KOPT-K1 (cell line): ENCODE data around the gene DIP2C.
"Not testable (repeated sequence)": the region's sequence is repeated elsewhere in the genome, so short reads cannot be mapped to it uniquely, and the experiment has no call there.

Experiments used
- H3K27ac ChIP-seq: fragments of 200-600 bp; sonication (generic); 2 replicates; pipeline ENCODE4 v1.5.1; 2016; ENCODE audit warnings: antibody characterized with exemption, mild to moderate bottlenecking, low read depth, low read length; ENCODE audit not compliant: poor library complexity, severe bottlenecking
- H3K36me3 ChIP-seq: fragments of 200-600 bp; sonication (generic); 2 replicates; pipeline ENCODE4 v1.5.1; 2017; ENCODE audit warnings: antibody characterized with exemption, mild to moderate bottlenecking, low read length, moderate library complexity; ENCODE audit not compliant: insufficient read depth
- H3K9me3 ChIP-seq: fragments of 200-600 bp; sonication (generic); 2 replicates; pipeline ENCODE4 v1.5.1; 2017; ENCODE audit warnings: antibody characterized with exemption, low read length, mild to moderate bottlenecking; ENCODE audit not compliant: insufficient read depth, poor library complexity, severe bottlenecking

DIP2C gene

GRCh38 chr10:470339-471003 lies 219.0 kb downstream of the DIP2C start:
- Histone ChIP-seq H3K36me3 (no peaks in the 10 kb centered on the region), H3K9me3 (no peaks in the 10 kb centered on the region), H3K27ac (no peak overlapping the region)

- no peak overlapping the region for H3K27ac ChIP-seq
- no peaks in the 10 kb centered on the region for H3K9me3 ChIP-seq
- H3K36me3 ChIP-seq, result no peaks in the 10 kb centered on the region
Measured at GRCh38 chr10:469947-470338, 219.5 kb downstream of the DIP2C start.

GRCh38 chr10:459743-460142 lies 229.7 kb downstream of the DIP2C start:
- Histone ChIP-seq H3K9me3 (peaks cover 10% of the 10 kb centered on the region), H3K36me3 (no peaks in the 10 kb centered on the region), H3K27ac (no peak overlapping the region)

GRCh38 chr10:458421-458851 lies 231.0 kb downstream of the DIP2C start:
- peaks cover 15% of the 10 kb centered on the region for H3K9me3 ChIP-seq
- H3K27ac ChIP-seq, result no peak overlapping the region
- H3K36me3 ChIP-seq, result no peaks in the 10 kb centered on the region

- Histone ChIP-seq H3K36me3 (no peaks in the 10 kb centered on the region), H3K9me3 (peaks cover 15% of the 10 kb centered on the region), H3K27ac (no peak overlapping the region)
Measured at GRCh38 chr10:456486-456885, 233.0 kb downstream of the DIP2C start.

GRCh38 chr10:454860-455259 lies 234.6 kb downstream of the DIP2C start:
- no peak overlapping the region for H3K27ac ChIP-seq
- no peaks in the 10 kb centered on the region for H3K36me3 ChIP-seq
- H3K9me3 ChIP-seq, result peaks cover 11% of the 10 kb centered on the region

- H3K9me3 ChIP-seq, result peaks cover 5% of the 10 kb centered on the region
- H3K27ac ChIP-seq, result no peak overlapping the region
- no peaks in the 10 kb centered on the region for H3K36me3 ChIP-seq
Measured at GRCh38 chr10:453647-454046, 235.8 kb downstream of the DIP2C start.

GRCh38 chr10:452512-453426 lies 236.7 kb downstream of the DIP2C start:
- Histone ChIP-seq H3K9me3 (peaks cover 5% of the 10 kb centered on the region), H3K36me3 (no peaks in the 10 kb centered on the region), H3K27ac (no peak overlapping the region)

GRCh38 chr10:451856-452255 lies 237.6 kb downstream of the DIP2C start:
- no peak overlapping the region for H3K27ac ChIP-seq
- H3K9me3 ChIP-seq, result peaks cover 5% of the 10 kb centered on the region
- H3K36me3 ChIP-seq, result no peaks in the 10 kb centered on the region

GRCh38 chr10:451021-451471 lies 238.4 kb downstream of the DIP2C start:
- peaks cover 5% of the 10 kb centered on the region for H3K9me3 ChIP-seq
- H3K27ac ChIP-seq, result no peak overlapping the region
- H3K36me3 ChIP-seq, result no peaks in the 10 kb centered on the region

GRCh38 chr10:450463-450862 lies 239.0 kb downstream of the DIP2C start:
- H3K9me3 ChIP-seq, result peaks cover 5% of the 10 kb centered on the region
- no peak overlapping the region for H3K27ac ChIP-seq
- no peaks in the 10 kb centered on the region for H3K36me3 ChIP-seq

- H3K9me3 ChIP-seq, H3K27ac ChIP-seq, H3K36me3 ChIP-seq: not testable (repeated sequence)
Measured at GRCh38 chr10:449331-449730, 240.1 kb downstream of the DIP2C start.

- H3K36me3 ChIP-seq, result no peaks in the 10 kb centered on the region
- H3K9me3 ChIP-seq, result no peaks in the 10 kb centered on the region
- no peak overlapping the region for H3K27ac ChIP-seq
Measured at GRCh38 chr10:443459-443858, 246.0 kb downstream of the DIP2C start.

GRCh38 chr10:442209-442608 lies 247.3 kb downstream of the DIP2C start:
- H3K27ac ChIP-seq, result no peak overlapping the region
- H3K36me3 ChIP-seq, result no peaks in the 10 kb centered on the region
- H3K9me3 ChIP-seq, result no peaks in the 10 kb centered on the region

GRCh38 chr10:441659-442058 lies 247.8 kb downstream of the DIP2C start:
- Histone ChIP-seq H3K9me3 (no peaks in the 10 kb centered on the region), H3K27ac (no peak overlapping the region), H3K36me3 (no peaks in the 10 kb centered on the region)
